Activated CD8-positive, alpha-beta memory T cell treated with anti-CD3 and anti-CD28 coated beads for 4 hours (primary cell): ENCODE results near the gene CTDSPL.
A peak's percentile ranks its signal among the peaks of the same experiment; 100 is the strongest.

Source experiments
- DNase-seq, 2 donors: peaks; one replicate each; pipeline ENCODE4 v3.0.0-alpha.2; 2020; ENCODE audit warnings: low read depth in 2 of 2

Gene CTDSPL

DNA sequence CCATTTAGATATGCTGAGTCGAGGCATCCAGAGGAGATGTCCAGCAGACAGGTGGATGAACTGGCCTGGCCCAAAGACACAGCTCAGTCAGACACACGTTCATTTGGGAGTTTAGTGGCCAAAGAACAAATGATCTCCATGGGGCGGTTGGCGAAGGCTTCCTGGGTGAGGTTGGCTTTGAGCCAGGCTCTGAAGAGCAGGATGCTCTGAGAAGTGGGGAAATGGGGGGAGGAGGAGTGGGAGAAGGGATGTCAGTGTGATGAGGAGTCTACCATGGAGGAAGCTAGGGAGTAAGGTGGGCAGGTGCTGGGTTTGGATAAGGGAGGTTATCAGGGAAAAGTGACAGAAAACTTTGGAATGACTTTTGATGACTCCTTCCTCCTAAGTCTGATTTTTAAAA, 81.4 kb downstream of the CTDSPL start:
- DNase-seq: no peak

DNA sequence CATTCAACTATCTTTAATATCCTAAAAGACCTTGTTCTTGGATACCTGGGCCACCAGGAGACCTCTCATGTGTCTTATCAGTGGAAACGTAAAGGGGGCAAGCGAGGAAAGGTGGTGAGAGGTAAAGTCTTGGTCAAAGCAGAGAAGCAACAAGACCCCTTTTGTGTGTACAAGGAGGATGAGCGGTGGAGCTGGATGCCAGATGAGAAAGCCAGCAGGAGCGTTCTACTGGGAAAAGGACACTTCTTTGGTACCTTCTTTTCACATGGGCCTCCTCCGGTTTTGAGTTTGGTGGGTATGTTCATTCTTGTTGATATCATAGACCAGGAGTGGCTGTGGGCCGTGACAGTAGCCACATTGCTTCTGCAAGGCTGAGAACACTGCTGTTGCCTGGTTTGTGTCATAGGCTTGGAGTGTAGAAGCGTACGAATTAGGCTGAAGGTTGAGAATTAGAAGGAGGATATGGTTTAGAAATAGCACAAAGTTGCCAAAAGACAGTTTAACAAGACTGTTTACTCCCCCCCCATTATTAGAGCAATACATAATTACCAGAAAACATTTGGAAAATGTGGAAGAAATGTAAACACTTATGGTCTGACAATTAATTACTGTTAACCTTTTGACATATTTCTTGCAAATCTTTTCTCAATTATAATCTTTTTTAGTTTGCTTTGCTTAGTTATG, 82.1 kb downstream of the CTDSPL start:
- DNase-seq: no peak

DNA sequence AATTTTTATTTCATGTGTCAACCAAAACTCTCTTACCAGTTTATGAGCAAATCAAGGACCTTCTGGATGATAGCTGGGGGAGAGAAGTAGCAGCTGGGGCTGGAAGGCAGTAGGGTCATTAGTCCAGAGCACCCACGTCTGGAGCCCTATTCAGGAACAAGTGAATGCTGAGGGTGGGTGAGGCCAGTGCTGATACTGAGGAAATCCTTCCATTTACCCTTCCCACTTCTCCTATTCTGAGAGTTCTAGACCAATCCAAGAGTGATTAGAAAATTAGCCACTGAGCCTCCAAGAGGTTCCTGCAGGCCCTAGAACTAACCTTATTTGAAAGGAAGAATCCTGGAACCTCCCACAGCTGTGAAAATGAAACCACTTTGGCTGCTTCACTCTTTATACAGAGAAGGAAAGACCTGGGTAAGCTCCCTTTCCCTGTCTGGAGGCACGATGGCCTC, 82.7 kb downstream of the CTDSPL start:
- no peak for DNase-seq

DNA sequence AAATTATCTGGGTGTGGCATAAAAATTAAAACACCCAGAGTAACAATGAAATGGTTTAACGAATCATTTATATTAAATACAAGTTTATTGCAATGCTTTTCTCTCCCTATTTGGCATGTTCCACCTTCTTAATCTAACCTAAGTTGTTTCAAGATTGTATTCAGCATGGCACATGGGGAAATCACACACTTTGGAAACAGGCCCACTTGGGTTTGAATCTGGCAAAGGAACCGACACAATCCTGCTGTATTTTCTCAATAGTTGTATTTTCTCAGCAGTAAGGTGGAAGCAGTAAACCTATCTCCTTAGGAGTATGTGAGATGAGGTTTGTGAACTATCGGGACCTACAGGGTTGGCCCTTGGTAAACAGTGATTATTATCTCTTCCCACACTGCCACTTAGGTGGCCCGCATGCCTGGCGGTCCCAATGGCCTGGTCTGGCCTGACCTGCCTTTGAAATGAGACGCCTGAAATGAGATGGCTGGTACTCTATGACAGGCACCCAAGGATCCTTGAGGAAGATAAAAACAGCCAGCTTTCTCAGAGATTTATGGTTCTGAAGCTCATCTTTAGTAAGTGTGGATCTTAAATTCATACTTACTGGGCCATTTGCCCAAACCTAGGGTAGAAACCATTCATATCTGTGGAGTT, 83.6 kb downstream of the CTDSPL start:
- DNase-seq: no peak

DNA sequence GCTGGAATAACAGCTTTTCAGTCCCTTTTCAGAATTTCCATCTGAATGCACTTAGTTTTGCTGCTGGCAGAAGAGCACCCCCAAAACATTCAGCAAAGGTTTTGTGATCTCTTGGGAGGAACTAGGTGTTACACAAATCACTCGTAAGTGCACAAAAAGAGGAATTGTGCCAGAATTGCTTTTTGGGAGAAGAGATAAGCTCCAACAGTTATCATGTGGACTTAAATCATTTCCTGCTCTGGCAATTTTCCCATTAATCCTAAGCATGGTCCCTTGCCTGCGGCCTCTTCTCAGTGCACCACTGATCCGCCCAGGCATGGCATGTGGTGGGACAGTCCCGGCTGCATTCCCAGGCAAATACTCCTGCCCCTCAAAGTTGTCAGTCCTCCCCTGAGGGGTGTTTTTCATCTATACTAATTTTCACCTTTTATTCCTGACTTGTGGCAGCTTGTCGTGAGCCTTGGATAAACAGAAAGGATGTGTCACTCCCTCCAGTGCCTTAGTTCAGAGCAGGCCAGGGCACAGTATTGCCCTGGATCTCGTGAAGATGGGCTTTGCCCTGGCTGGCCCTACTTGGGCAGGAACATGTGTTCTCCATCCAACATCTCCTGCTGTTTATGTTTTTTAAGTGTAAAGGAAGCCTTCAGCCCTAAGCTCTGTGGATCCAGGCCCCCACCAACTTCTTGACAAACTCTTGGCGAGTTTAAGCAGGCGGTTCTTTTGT, 84.3 kb downstream of the CTDSPL start:
- DNase-seq: no peak

DNA sequence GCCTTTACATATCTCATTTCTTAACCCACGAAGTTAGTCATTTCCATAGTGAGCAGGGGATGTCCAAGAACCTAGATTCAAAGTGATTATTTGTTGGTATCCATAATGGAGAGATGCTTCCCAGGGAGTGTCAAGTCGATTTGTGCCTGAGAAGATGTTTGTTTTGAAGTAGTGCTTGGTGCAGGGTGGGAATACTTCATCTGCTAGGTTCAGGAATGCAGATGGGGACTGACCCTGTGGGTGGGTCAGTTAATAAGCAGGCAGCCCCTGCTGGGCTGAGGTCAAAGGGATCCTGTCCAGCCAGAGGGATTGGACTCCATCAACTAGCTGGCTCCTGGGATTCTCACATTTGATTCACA, 84.8 kb downstream of the CTDSPL start:
- no peak for DNase-seq

DNA sequence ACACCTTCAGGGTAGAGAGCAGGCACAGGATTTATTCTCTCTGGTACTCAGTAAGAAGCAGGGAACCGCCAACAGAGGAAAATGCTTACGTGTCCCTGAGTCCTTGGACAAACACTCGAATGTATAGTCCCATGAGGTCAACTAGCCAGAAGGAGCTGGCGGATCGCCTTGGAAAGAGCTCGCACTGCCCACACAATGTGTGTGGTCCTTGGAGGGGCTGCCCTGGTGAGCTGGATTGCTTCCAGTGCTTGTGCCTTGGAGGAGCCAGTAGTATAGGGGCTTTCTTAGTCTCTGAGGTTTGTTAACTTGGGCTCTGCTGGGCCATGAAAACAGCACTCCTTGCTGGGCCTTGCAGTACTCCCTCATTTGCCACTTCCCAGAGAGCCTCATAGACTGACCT, 88.2 kb downstream of the CTDSPL start:
- DNase-seq: no peak

DNA sequence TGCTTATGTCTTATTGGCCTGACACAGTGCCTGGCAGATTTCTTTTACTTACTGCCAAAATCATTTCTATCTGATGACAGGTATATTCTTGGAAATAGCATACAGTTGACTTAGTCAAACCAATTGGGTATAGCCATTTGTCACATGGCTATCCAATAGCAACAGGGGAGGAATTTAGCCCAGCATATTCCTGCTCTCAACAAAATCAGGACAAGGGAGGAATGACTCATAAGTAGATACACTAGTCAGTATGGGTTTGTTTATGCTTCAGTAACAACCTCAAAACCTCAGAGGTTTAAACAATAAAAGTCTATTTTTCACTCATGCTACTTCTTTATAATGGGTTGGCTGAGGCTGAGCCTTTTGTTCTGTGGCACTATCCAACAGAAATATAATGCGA, 90.9 kb downstream of the CTDSPL start:
- DNase-seq: no peak

DNA sequence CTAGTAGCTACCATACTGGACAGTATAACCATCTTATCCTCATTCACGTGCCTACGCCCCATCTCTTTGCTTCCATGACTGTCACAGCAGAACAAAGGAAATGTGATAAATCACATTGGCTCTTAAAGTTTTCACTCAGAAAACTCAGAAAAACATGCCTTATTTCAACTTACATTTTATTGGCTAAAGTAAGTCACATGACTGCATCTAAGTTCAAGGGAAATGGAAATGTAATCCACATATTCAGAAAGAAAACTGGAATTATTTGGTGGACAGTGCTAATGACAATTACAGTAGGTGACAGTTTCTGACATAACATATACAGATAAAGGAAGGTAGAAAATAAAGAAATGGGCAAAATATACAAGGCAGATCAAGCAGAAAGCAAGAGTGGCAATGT, 91.5 kb downstream of the CTDSPL start:
- DNase-seq: no peak

DNA sequence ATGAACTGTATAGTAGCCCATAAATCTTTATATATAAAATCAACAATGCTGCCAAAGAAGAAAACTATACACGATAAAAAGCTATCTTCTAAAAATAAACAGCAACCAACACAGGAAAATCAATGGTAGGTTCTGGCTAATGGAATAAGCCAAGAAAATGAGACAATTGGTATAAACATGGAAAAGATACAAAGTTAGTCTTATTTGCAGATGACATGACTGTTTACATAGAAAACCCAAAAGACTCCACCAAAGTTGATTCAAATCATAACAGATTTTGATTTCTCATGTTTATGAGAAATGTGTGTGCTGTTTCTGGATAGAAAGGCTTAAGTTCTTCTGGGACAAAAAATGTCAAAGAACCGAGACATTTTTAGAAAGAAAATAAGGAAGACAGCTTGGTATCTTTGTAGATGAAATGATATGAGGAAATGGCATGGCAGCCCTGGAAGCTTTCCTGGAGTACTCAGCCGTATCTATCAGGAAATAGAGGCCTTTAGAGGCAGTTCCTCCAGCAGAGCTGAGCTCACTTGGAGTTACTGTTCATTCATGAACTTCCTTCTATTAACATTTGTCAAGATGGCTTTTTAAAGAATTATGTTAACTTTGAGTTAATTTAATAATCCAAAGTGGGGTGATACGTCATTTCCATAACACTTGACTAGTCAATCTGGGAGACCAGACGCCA, 92.2 kb downstream of the CTDSPL start:
- DNase-seq: no peak

DNA sequence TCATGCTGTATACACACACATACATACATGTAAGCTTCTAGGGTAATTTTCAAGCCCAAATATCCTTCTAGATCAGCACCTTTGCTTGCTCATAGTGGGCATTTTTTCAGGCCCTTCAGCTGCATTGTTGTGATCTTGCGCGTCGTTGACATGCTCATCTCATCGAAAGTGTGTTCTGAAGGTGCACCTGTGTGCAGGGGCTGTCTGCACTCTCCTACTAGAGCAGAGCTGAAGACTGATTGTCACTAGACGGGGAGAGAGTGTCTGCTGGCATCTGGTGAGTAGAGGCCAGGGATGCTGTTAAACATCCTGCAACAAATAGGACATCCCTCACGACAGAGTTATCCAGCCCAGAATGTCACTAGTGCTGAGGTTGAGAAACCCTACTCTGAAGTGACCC, 93.2 kb downstream of the CTDSPL start:
- no peak for DNase-seq

DNA sequence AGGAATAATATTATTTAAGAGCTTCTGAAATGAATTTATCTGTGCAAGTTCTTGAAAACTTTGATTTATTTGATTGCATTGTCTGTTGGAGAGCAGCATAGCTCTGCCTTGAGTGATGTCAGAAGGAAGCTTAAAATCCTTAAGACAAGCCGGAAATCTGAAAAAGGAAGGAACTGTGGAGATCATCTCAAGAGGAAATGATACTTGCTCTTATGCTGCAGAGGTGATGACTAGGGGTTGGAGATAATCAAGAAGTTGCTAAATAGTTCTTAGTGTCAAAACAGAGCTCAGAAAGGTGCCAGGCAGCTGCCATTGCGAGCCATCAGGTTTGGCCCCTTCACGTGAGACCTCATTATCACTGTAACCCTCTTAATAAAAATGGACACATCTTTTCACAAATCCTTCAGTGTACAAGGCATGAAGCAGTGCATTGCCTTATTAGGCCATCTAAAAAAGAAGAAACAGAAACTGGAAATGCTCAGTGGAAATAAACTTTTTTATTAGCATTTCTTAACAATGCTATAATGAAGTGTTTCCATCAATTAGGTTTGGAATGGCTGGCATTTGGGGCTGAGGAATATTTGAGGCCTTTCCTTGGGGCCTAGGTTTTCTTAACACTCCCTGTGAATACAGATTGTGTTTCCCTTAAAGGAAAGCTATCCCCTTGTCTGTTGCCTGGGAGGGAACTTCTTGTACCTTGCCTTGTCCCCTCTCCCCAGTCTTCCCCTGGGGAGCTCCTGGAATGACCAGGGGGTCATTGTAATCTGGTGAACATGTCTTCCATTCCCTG, 94.4 kb downstream of the CTDSPL start:
- no peak for DNase-seq

DNA sequence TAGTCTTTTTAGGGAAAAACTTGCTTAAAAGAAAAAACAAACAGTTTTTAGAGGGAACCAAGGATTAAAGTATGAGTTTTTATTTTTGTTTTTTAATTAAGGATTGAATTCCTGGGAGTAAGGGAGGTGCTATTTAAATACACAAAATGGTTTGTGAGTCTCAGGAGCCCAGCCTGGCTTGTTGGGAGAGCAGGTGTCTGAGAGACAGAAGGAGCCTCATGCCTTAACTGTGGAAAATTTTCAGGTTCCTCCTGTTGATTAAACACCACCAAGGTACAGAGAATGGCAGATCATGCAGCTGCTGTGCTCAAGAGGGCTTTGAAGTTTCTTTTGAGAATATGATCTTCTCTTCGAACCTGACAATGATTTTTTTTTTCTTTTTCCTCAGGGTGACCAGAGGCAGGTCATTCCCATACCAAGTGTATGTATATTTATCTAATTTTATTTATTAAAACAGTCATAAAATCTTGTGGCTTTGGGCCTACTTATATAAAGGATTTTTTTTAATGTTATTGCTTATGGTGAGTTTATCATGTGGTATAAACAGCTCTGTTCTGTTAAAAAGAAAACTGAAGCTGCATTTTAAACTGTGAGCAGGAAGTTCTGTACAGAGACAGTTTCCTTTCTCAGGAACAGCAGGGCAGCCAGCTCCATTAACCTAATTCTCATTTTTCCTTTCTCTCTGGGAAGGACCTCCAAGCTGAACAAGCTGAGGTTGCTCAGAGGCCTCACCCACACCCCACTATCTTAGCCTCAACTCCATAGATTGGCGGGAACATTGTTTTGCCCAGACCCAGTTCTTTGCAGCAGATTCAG, 95.3 kb downstream of the CTDSPL start:
- no peak for DNase-seq

DNA sequence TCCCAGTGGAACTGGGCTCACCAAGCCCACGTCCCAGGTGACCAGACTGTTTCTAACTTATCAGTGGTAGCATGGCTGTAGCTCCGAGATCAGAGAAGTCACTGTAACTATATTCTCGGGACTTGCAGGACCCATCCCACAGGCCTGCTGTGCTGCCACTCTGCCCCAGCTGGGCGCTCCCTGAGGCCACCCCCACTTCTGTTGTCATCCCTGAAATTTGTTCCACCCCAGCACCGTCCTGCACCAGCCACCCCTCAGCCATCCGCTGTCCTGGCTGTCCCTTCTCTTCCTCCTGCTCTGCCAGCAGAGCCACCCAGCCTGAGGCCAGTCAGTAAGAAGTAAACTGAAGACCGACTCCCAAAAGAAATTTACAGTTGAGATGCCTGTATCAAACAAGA, 95.9 kb downstream of the CTDSPL start:
- DNase-seq: no peak

DNA sequence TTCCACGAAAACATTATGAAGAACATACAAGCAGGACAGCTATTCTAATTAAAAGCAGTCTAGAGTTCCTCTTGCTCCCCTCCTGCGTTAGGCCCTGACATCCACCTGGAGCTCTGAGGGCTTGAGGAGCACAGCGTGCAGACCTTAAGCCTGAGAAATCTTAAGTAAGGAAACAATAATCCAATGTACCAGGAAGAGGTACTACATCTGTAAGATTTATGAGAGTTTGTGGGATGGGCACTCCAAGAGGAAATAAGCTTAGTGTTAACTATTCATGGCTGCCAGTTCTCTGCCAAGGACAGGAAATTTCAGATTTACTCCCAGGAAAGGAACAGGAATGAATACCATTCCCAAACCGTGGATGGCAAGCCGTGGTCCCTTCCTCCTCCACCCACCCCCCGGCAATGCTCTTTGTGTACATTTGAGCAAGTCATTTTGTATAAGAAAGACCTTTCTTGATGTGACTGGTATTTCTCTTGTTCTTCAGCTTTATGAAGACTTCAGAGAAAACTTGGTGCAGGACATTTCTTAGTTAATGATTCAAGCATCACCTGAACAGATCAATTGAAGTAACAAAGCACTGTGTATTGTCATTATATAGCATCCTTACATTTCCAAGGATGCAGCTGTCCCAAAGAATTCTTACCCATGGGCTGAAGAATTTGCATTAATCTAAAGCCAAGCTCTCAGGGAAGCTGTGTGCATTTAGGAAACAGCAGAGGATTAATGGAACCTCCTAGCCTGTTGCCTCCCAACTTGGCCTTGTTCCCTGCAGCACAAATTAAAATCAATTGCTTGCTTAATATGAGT, 100.1 kb downstream of the CTDSPL start:
- no peak for DNase-seq

DNA sequence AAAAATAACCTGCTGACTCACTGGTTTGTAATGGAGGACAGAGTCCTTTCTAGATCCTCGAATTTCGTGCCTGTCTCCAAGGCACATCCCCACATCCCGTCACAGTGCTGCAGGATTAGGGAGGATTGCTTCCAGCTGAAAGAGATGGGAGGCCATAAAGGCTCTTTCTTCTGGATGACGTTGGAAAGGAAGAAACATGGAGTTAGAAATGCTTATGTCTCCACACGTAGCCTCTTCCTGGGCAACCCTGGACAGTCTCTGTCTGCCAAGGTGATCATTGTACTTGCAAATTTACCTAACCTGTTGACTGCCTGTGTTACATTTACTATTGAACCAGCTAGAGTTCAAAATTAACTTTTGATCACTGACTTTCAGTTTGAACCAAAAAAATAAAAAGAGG, 101.3 kb downstream of the CTDSPL start:
- no peak for DNase-seq

DNA sequence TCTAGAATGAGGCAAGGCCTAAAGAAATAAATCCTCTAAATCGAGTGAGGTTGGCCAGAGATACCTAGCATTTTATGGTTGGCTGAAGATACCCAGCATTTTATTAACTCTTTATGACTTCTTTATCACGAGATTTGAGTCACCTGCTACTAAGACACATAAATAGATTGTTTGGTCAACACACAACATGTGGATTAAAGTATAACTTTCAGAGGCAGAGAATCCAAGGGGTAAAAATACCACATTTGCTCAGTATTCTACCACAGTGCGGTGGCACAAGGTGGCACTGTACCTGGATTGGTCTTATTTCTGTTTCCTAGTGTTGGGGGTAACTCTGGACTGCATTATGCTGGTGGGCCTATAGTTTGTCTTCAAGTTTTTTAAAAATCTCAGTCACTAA, 102.0 kb downstream of the CTDSPL start:
- no peak for DNase-seq

DNA sequence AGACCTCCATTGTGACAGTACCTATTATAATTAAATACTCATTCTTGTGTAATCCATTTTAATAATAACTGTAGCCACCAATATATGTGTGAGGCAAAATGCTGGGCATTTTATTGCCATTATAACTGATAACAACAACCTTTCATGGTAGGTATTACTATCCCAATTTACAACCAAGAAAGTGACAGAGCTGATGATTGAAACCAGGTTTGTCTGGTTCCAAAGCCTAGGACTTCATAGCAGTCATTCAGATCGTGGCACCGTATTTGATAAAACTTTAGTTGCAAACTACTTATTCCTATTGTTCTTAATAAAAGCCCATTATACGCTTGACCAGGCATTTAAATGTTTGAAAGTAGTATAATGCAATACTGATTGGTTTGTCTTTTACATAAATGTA, 102.5 kb downstream of the CTDSPL start:
- no peak for DNase-seq

DNA sequence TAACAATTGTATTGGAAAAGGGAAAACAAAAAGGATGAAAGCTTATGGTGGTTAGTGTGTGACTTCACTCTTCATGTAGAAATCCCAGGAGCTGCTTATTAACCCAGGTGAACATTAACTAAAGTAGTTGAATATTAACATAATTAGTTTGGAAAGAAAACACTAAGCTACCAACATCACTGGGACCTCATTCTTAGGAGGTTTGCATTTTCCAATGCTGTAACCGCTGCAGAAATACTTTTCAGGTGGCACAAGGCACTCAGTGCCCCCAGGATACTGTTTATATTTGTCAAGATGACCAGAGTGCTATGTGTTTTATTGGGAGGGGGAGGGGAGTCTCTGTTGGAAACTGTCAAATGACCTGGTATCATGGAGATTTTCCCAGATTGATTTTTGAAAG, 103.0 kb downstream of the CTDSPL start:
- DNase-seq: no peak

DNA sequence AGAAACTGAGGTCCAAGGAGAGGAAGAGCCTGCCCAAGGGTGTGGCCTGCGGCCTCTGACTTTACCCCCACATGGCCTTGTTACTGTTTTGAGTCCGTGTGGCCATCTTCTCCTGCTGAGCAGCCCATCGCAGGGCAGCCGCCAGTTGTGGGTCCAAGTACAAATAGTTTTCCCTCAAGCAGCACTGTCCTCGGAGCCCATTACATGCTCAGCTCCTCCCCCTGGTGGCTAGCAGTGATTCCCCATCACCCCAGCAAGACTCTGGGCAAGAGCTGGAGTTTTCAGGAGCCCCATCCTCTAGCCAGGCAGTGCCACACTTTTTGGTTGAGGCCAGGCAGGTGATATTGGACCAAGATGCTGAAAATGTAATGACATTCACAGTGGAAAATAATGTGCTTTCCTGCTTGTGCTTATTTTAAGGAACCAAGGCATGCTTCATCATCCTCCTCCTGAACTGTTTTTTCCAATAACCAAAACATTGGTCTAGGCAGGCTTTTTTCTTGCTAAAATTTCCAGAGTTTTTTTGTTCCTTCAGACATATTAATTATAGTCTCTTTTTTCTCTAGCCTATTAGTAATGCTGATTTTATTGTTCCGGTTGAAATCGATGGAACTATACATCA, 105.7 kb downstream of the CTDSPL start:
- peak in 1 of 2 donors; percentile 8 for DNase-seq
